Measurements from ENCODE around the gene CYP2E1.
"Not testable (repeated sequence)": the region's sequence is repeated elsewhere in the genome, so short reads cannot be mapped to it uniquely, and the experiment has no call there.

The CYP2E1 gene

GRCh38 chr10:133573460-133573859 is 46.3 kb downstream of the CYP2E1 start:
- not testable (repeated sequence) for DNase-seq

- DNase-seq, result not testable (repeated sequence)
Observed at GRCh38 chr10:133577037-133577436, 49.9 kb downstream of the CYP2E1 start.
